Activated B cell treated with CpG ODN at 0.5 μM for 24 hours (primary cell): ENCODE results near the gene SGCD. TPM values are rescaled to one million over a fixed set of nuclear protein-coding genes. Genes with fewer than 3 reads are reported as not detected.

Source experiments
- ATAC-seq: fragments of 200-7000 bp; cut with Tn5 transposase; one replicate; pipeline ENCODE4 v1.10.0; 2021; ENCODE audit warnings: low read depth, mild to moderate bottlenecking, moderate library complexity
- CTCF ChIA-PET: fragments of 350-600 bp; sonication (Branson Sonifier 250); formaldehyde crosslinking; loops from one replicate; lab custom pipeline; 2021; ENCODE audit warnings: antibody characterized with exemption; lab: Charles Lee
- POLR2A ChIA-PET: fragments of 350-600 bp; sonication (Branson Sonifier 250); formaldehyde crosslinking; loops from one replicate; lab custom pipeline; 2021; ENCODE audit warnings: antibody characterized with exemption; lab: Charles Lee
- DNase-seq: peaks from one replicate; pipeline ENCODE4 v3.0.0; 2022
- H3K27ac Mint-ChIP-seq: one replicate; pipeline ENCODE4 v1.8.0; 2020; ENCODE audit warnings: mixed read lengths
- H3K27me3 Mint-ChIP-seq: one replicate; pipeline ENCODE4 v1.8.0; 2021; ENCODE audit warnings: mixed read lengths
- H3K36me3 Mint-ChIP-seq: one replicate; pipeline ENCODE4 v1.8.0; 2021; ENCODE audit warnings: low read depth, mixed read lengths
- H3K4me1 Mint-ChIP-seq: one replicate; pipeline ENCODE4 v1.8.0; 2021; ENCODE audit warnings: mixed read lengths
- H3K4me3 Mint-ChIP-seq: one replicate; pipeline ENCODE4 v1.8.0; 2020; ENCODE audit warnings: mild to moderate bottlenecking, mixed read lengths
- H3K9me3 Mint-ChIP-seq: one replicate; pipeline ENCODE4 v1.8.0; 2020; ENCODE audit warnings: mixed read lengths
- CTCF ChIP-seq: fragments of 200-600 bp; IDR thresholded peaks from one replicate; pipeline ENCODE4 v1.8.0; 2022; ENCODE audit warnings: antibody characterized with exemption, mild to moderate bottlenecking
- intact Hi-C: fragments of 100-400 bp; cut with micrococcal nuclease; formaldehyde crosslinking; loops from one replicate; pipeline ENCODE4 v1.15.1; 2024
- total RNA-seq: library from RNA; stranded (reverse); gene quantifications from 2 replicates; pipeline ENCODE4 v1.2.3, GENCODE V29; 2022

Gene SGCD
- total RNA-seq, 1 donor from 2014 or later = not detected

- H3K9me3 Mint-ChIP-seq = no peaks in the 10 kb centered on the region
- H3K4me3 Mint-ChIP-seq = no peak overlapping the region
- intact Hi-C loops = no loop called here
- TF ChIP-seq CTCF = no peak
- H3K4me1 Mint-ChIP-seq = no peaks in the 10 kb centered on the region
- POLR2A ChIA-PET = no interaction called here
- CTCF ChIA-PET = no interaction called here
- H3K27me3 Mint-ChIP-seq = peaks cover 14% of the 10 kb centered on the region
- no peak overlapping the region for H3K27ac Mint-ChIP-seq
- DNase-seq = no peak
- H3K36me3 Mint-ChIP-seq = no peaks in the 10 kb centered on the region
- ATAC-seq = no peak
Observed at GRCh38 chr5:156783092-156783491, 456.1 kb downstream of the SGCD start.

- TF ChIP-seq CTCF = no peak
- no peak for DNase-seq
- Mint-ChIP-seq H3K36me3 (no peaks in the 10 kb centered on the region), H3K27ac (no peak overlapping the region), H3K4me1 (no peaks in the 10 kb centered on the region), H3K9me3 (peaks cover 2% of the 10 kb centered on the region), H3K27me3 (peaks cover 5% of the 10 kb centered on the region), H3K4me3 (no peak overlapping the region)
- ATAC-seq = no peak
- intact Hi-C loops = no loop called here
- CTCF ChIA-PET = no interaction called here
- POLR2A ChIA-PET = no interaction called here
Observed at GRCh38 chr5:156794687-156795086, 467.7 kb downstream of the SGCD start.

GRCh38 chr5:156798201-156798600 lies 471.2 kb downstream of the SGCD start:
- TF ChIP-seq CTCF = no peak
- intact Hi-C loops = no loop called here
- Mint-ChIP-seq H3K27me3 (peaks cover 19% of the 10 kb centered on the region), H3K4me3 (no peak overlapping the region), H3K4me1 (no peaks in the 10 kb centered on the region), H3K36me3 (no peaks in the 10 kb centered on the region), H3K27ac (no peak overlapping the region), H3K9me3 (no peaks in the 10 kb centered on the region)
- ATAC-seq (no peak), DNase-seq (no peak)
- ChIA-PET CTCF (no interaction called here), POLR2A (interaction anchor here (0.6 kb wide), 1 partner anchor 96 kb away, joined by 5 read pairs; no protein-coding TSS in a partner anchor)

- Mint-ChIP-seq H3K27ac (no peak overlapping the region), H3K36me3 (no peaks in the 10 kb centered on the region), H3K4me1 (no peaks in the 10 kb centered on the region), H3K9me3 (no peaks in the 10 kb centered on the region), H3K27me3 (peaks cover 21% of the 10 kb centered on the region), H3K4me3 (no peak overlapping the region)
- ATAC-seq = no peak
- no peak for DNase-seq
- CTCF ChIA-PET = no interaction called here
- intact Hi-C loops = no loop called here
- POLR2A ChIA-PET = no interaction called here
- no peak for TF ChIP-seq CTCF
Observed at GRCh38 chr5:156799171-156799570, 472.2 kb downstream of the SGCD start.

GRCh38 chr5:156800929-156801328 lies 474.0 kb downstream of the SGCD start:
- H3K4me3 Mint-ChIP-seq = no peak overlapping the region
- H3K9me3 Mint-ChIP-seq = no peaks in the 10 kb centered on the region
- H3K27ac Mint-ChIP-seq = no peak overlapping the region
- ChIA-PET CTCF (no interaction called here), POLR2A (no interaction called here)
- TF ChIP-seq CTCF = no peak
- no peaks in the 10 kb centered on the region for H3K36me3 Mint-ChIP-seq
- DNase-seq (no peak), ATAC-seq (no peak)
- no peaks in the 10 kb centered on the region for H3K4me1 Mint-ChIP-seq
- peaks cover 21% of the 10 kb centered on the region for H3K27me3 Mint-ChIP-seq
- intact Hi-C loops = no loop called here
